Fibroblast of lung (primary cell): Measurements from ENCODE around the gene STK35. TPM values are rescaled to one million over a fixed set of nuclear protein-coding genes. Genes with fewer than 3 reads are reported as not detected.

Experiments used
- DNase-seq, 2 donors: peaks; one replicate each; pipeline versions ENCODE4 v3.0.0 to v3.0.0-alpha.2; 2010; ENCODE audit warnings: low read depth in 2 of 2
- H2AFZ ChIP-seq: 2 replicates; pipeline ENCODE4 v1.5.1; 2012; ENCODE audit warnings: low read length, control low read depth, inconsistent platforms
- H3K27ac ChIP-seq: 2 replicates; pipeline ENCODE4 v1.5.1; 2011; ENCODE audit warnings: low read length, control low read depth; ENCODE audit not compliant: insufficient read depth
- H3K27me3 ChIP-seq: 2 replicates; pipeline ENCODE4 v1.5.1; 2011; ENCODE audit warnings: mild to moderate bottlenecking, low read length; ENCODE audit not compliant: control insufficient read depth, insufficient read depth
- H3K36me3 ChIP-seq: 2 replicates; pipeline ENCODE4 v1.5.1; 2011; ENCODE audit warnings: low read length; ENCODE audit not compliant: control insufficient read depth, insufficient read depth
- H3K4me1 ChIP-seq: 2 replicates; pipeline ENCODE4 v1.5.1; 2011; ENCODE audit warnings: low read length; ENCODE audit not compliant: control insufficient read depth, insufficient read depth; ENCODE audit errors: extremely low read depth
- H3K4me2 ChIP-seq: 2 replicates; pipeline ENCODE4 v1.5.1; 2011; ENCODE audit warnings: low read length, control low read depth; ENCODE audit not compliant: insufficient read depth; ENCODE audit errors: extremely low read depth
- H3K4me3 ChIP-seq, 4 experiments: fragments of 200-600 bp in 1 of 4; sonication (generic) in 1 of 4; replicated peaks in 1 of 4; 2 replicates each; pipeline ENCODE4 v1.5.1; 2011 to 2016; ENCODE audit warnings: low read length in 4 of 4, low read depth in 3 of 4, mild to moderate bottlenecking in 3 of 4, control low read depth in 2 of 4, inconsistent platforms in 1 of 4, mixed read lengths in 1 of 4; ENCODE audit not compliant: insufficient read depth in 1 of 4; ENCODE audit errors: control extremely low read depth in 1 of 4
- H3K79me2 ChIP-seq: 2 replicates; pipeline ENCODE4 v1.5.1; 2012; ENCODE audit warnings: mild to moderate bottlenecking, low read length, inconsistent platforms; ENCODE audit not compliant: control insufficient read depth, insufficient read depth
- H3K9ac ChIP-seq: 2 replicates; pipeline ENCODE4 v1.5.1; 2011; ENCODE audit warnings: mild to moderate bottlenecking, low read length, control low read depth; ENCODE audit not compliant: insufficient read depth
- H3K9me3 ChIP-seq: 2 replicates; pipeline ENCODE4 v1.5.1; 2012; ENCODE audit warnings: low read depth, low read length; ENCODE audit not compliant: control insufficient read depth, insufficient read depth
- H4K20me1 ChIP-seq: 2 replicates; pipeline ENCODE4 v1.5.1; 2011; ENCODE audit warnings: low read length; ENCODE audit not compliant: control insufficient read depth, insufficient read depth; ENCODE audit errors: extremely low read depth
- EZH2 ChIP-seq: IDR thresholded peaks from 2 replicates; pipeline ENCODE4 v1.5.1; 2012; ENCODE audit warnings: low read length, control low read depth, mild to moderate bottlenecking; ENCODE audit errors: missing control alignments
- polyA plus RNA-seq, 2 donors: library from polyadenylated mRNA; depleted of rRNA in 1 of 2; stranded (reverse) in 1 of 2; unstranded in 1 of 2; fragments of >200 nt; gene quantifications; 2 replicates each; pipeline ENCODE4 v1.2.1, GENCODE V29; 2011 to 2012; ENCODE audit warnings: missing spikeins in 1 of 2
- total RNA-seq: library from RNA; depleted of rRNA; stranded (reverse); fragments of >200 nt; gene quantifications from 2 replicates; pipeline ENCODE4 v1.2.1, GENCODE V29; 2014
- TF ChIP-seq, protein P1 (sequence below), 2 donors: IDR thresholded peaks in 1 of 2; conservative IDR thresholded peaks in 1 of 2; 1 replicate in 1 of 2; 2 replicates in 1 of 2; pipeline ENCODE4 v1.5.1; 2011 to 2012; ENCODE audit warnings: low read length in 2 of 2, control low read depth in 1 of 2, inconsistent platforms in 1 of 2, low read depth in 1 of 2, mild to moderate bottlenecking in 1 of 2

The STK35 gene
- total and polyA plus RNA-seq, 2 donors (not counting 1 experiment from before 2014, with no cell fraction given), result 8.5 to 14.4 TPM

DNA sequence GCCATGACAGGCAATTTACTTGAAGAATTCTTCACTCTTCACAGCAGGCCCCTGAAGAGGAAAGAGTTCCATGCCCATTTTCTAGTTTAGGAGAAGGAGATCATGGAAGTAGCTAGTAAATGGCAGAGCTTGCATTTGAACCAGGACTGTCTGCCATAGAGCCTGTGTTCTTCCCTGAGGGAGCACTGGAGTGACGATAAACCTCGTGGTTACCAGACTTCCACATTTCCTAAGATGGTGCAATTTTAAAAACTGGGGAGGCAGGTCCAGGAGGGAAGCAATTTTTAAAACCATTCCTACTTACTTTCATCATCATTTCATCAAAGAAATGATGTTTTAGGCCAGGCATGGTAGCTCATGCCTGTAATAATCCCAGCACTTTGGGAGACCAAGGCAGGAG is 36.8 kb downstream of the STK35 start:
- H3K4me3 ChIP-seq, result no peak overlapping the region
- H2AFZ ChIP-seq, result no peak overlapping the region
- H3K9me3 ChIP-seq, result no peaks in the 10 kb centered on the region
- H3K27ac ChIP-seq, result no peak overlapping the region
- no peak overlapping the region for H3K9ac ChIP-seq
- H3K79me2 ChIP-seq, result peaks cover 22% of the 10 kb centered on the region
- no peaks in the 10 kb centered on the region for H3K27me3 ChIP-seq
- no peaks in the 10 kb centered on the region for H3K36me3 ChIP-seq
- no peak for DNase-seq
- no peaks in the 10 kb centered on the region for H4K20me1 ChIP-seq
- no peak overlapping the region for H3K4me2 ChIP-seq
- H3K4me1 ChIP-seq, result peaks cover 7% of the 10 kb centered on the region
- TF ChIP-seq, protein P1, sequence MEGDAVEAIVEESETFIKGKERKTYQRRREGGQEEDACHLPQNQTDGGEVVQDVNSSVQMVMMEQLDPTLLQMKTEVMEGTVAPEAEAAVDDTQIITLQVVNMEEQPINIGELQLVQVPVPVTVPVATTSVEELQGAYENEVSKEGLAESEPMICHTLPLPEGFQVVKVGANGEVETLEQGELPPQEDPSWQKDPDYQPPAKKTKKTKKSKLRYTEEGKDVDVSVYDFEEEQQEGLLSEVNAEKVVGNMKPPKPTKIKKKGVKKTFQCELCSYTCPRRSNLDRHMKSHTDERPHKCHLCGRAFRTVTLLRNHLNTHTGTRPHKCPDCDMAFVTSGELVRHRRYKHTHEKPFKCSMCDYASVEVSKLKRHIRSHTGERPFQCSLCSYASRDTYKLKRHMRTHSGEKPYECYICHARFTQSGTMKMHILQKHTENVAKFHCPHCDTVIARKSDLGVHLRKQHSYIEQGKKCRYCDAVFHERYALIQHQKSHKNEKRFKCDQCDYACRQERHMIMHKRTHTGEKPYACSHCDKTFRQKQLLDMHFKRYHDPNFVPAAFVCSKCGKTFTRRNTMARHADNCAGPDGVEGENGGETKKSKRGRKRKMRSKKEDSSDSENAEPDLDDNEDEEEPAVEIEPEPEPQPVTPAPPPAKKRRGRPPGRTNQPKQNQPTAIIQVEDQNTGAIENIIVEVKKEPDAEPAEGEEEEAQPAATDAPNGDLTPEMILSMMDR (conservative IDR thresholded peaks at IDR 0.05 in 1 of 2, IDR thresholded peaks at IDR 0.05 in 1 of 2; ENCODE audit: low read depth in 1 of 2, low read length in 2 of 2), result no peak
- TF ChIP-seq EZH2, result no peak

GRCh38 chr20:2139250-2139649 is 37.6 kb downstream of the STK35 start:
- Histone ChIP-seq H4K20me1 (no peaks in the 10 kb centered on the region), H3K27ac (no peak overlapping the region), H2AFZ (no peak overlapping the region), H3K9me3 (no peaks in the 10 kb centered on the region), H3K36me3 (no peaks in the 10 kb centered on the region), H3K4me1 (peaks cover 5% of the 10 kb centered on the region), H3K4me2 (no peak overlapping the region), H3K27me3 (no peaks in the 10 kb centered on the region), H3K9ac (no peak overlapping the region), H3K4me3 (no peak overlapping the region), H3K79me2 (peaks cover 19% of the 10 kb centered on the region)
- DNase-seq, result no peak
- TF ChIP-seq, protein P1 (conservative IDR thresholded peaks at IDR 0.05 in 1 of 2, IDR thresholded peaks at IDR 0.05 in 1 of 2; ENCODE audit: low read depth in 1 of 2, low read length in 2 of 2), result no peak
- no peak for TF ChIP-seq EZH2

DNA sequence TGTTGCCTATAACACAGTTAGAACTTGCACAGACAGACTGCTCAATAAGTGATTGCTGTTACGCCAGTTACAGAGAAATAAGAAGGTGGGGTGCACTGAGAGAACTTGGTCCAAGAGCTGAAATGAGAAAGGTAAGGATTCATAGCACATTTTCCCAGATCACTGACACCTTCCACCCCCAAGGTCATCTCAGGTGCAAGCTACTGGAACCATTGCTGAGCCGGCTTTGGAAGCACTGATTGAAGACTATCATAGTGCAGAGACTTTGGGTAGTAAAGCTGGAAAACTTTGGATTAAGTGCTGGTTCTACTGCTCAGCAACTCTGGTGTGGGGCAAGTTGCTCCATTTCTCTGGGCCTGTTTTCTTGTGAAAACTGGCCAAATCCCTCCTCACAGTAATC is 38.1 kb downstream of the STK35 start:
- H2AFZ ChIP-seq, result no peak overlapping the region
- H3K27ac ChIP-seq, result no peak overlapping the region
- H3K79me2 ChIP-seq, result peaks cover 18% of the 10 kb centered on the region
- H3K4me2 ChIP-seq, result no peak overlapping the region
- H3K4me1 ChIP-seq, result peaks cover 5% of the 10 kb centered on the region
- TF ChIP-seq EZH2, result no peak
- TF ChIP-seq, protein P1 (conservative IDR thresholded peaks at IDR 0.05 in 1 of 2, IDR thresholded peaks at IDR 0.05 in 1 of 2; ENCODE audit: low read depth in 1 of 2, low read length in 2 of 2), result no peak
- no peaks in the 10 kb centered on the region for H3K27me3 ChIP-seq
- no peaks in the 10 kb centered on the region for H3K36me3 ChIP-seq
- H3K9me3 ChIP-seq, result no peaks in the 10 kb centered on the region
- H4K20me1 ChIP-seq, result no peaks in the 10 kb centered on the region
- H3K4me3 ChIP-seq, result no peak overlapping the region
- no peak overlapping the region for H3K9ac ChIP-seq
- DNase-seq, result no peak
